Endothelial cell of umbilical vein (primary cell): ENCODE results near the gene USP37. TPM values are rescaled to one million over a fixed set of nuclear protein-coding genes. Genes with fewer than 3 reads are reported as not detected.

Experiments used
- BruUV-seq: library from RNA; stranded (reverse); fragments of 400-500 nt; replicated peaks from 2 replicates; lab custom pipeline; 2021; lab: Mats Ljungman, UMichigan
- CTCF ChIA-PET: fragments of 300-600, 350-600 bp; sonication (Branson Sonifier 250); formaldehyde crosslinking; loops from one replicate; lab custom pipeline; 2021; ENCODE audit warnings: antibody characterized with exemption, inconsistent platforms; lab: Charles Lee
- POLR2A ChIA-PET: fragments of 300-600, 350-600 bp; sonication (Branson Sonifier 250); formaldehyde crosslinking; loops from one replicate; lab custom pipeline; 2021; ENCODE audit warnings: antibody characterized with exemption, inconsistent platforms; lab: Charles Lee
- DNase-seq: peaks from one replicate; pipeline ENCODE4 v3.0.0-alpha.2; 2011; ENCODE audit warnings: low read depth, low spot score
- FAIRE-seq: peaks from 2 replicates; lab custom pipeline; 2011; peaks lifted over from hg19 to GRCh38; lab: Jason Lieb, UNC
- H2AFZ ChIP-seq: 2 replicates; pipeline ENCODE4 v1.6.0; 2012; ENCODE audit warnings: low read depth, low read length, control low read depth, inconsistent platforms
- H3K27ac ChIP-seq: 2 replicates; pipeline ENCODE4 v1.5.1; 2011; ENCODE audit warnings: low read depth, mild to moderate bottlenecking, control low read depth, low read length, moderate library complexity; ENCODE audit not compliant: insufficient read depth
- H3K27me3 ChIP-seq, 2 experiments: 2 replicates each; pipeline versions ENCODE4 v1.6.0 to v1.6.1; 2011; ENCODE audit warnings: low read length in 2 of 2, mixed read lengths in 1 of 2; ENCODE audit not compliant: control insufficient read depth in 2 of 2, insufficient read depth in 2 of 2
- H3K36me3 ChIP-seq, 2 experiments: 2 replicates in 1 of 2; 3 replicates in 1 of 2; pipeline ENCODE4 v1.5.1; 2011; ENCODE audit warnings: low read length in 2 of 2, mild to moderate bottlenecking in 1 of 2, moderate library complexity in 1 of 2; ENCODE audit not compliant: control insufficient read depth in 2 of 2, insufficient read depth in 2 of 2; ENCODE audit errors: extremely low read depth in 1 of 2
- H3K4me1 ChIP-seq: 3 replicates; pipeline ENCODE4 v1.5.1; 2011; ENCODE audit warnings: mild to moderate bottlenecking, low read length; ENCODE audit not compliant: control insufficient read depth, insufficient read depth; ENCODE audit errors: extremely low read depth
- H3K4me2 ChIP-seq: 2 replicates; pipeline ENCODE4 v1.6.1; 2011; ENCODE audit warnings: low read length, control low read depth, mixed read lengths; ENCODE audit not compliant: insufficient read depth
- H3K4me3 ChIP-seq, 3 experiments: fragments of 200-600 bp in 1 of 3; sonication (generic), shearing (Covaris generic) in 1 of 3; replicated peaks in 1 of 3; 2 replicates each; pipeline ENCODE4 v1.5.1; 2011 to 2016; ENCODE audit warnings: control low read depth in 3 of 3, low read length in 3 of 3, mild to moderate bottlenecking in 2 of 3, inconsistent platforms in 1 of 3, low read depth in 1 of 3, moderate library complexity in 1 of 3; ENCODE audit not compliant: insufficient read depth in 1 of 3
- H3K79me2 ChIP-seq: 2 replicates; pipeline ENCODE4 v1.6.0; 2012; ENCODE audit warnings: low read length, inconsistent platforms; ENCODE audit not compliant: control insufficient read depth, insufficient read depth
- H3K9ac ChIP-seq: replicated peaks from 2 replicates; pipeline ENCODE3; 2011; ENCODE audit warnings: low read length, control low read depth; ENCODE audit not compliant: insufficient read depth; ENCODE audit errors: extremely low read depth
- H3K9me1 ChIP-seq: replicated peaks from 3 replicates; pipeline ENCODE4 v1.6.0; 2011; ENCODE audit warnings: mild to moderate bottlenecking, low read length; ENCODE audit not compliant: control insufficient read depth, insufficient read depth; ENCODE audit errors: extremely low read depth
- H3K9me3 ChIP-seq: replicated peaks from 2 replicates; pipeline ENCODE4 v1.5.1; 2012; ENCODE audit warnings: low read length, inconsistent platforms; ENCODE audit not compliant: control insufficient read depth, insufficient read depth
- H4K20me1 ChIP-seq: replicated peaks from 2 replicates; pipeline ENCODE3; 2011; ENCODE audit warnings: mild to moderate bottlenecking, low read length; ENCODE audit not compliant: control insufficient read depth, insufficient read depth; ENCODE audit errors: extremely low read depth
- JUN ChIP-seq: IDR thresholded peaks from 2 replicates; pipeline ENCODE4 v1.6.1; 2011; ENCODE audit warnings: borderline replicate concordance, low read depth; ENCODE audit not compliant: insufficient read length, insufficient read depth
- MYC ChIP-seq: IDR thresholded peaks from one replicate; pipeline ENCODE4 v1.6.1; 2011; ENCODE audit warnings: mild to moderate bottlenecking, low read depth, low read length
- POLR2A ChIP-seq: IDR thresholded peaks from 2 replicates; pipeline ENCODE4 v1.6.1; 2012; ENCODE audit warnings: low read depth, mild to moderate bottlenecking, control low read depth, low read length
- dilution Hi-C: fragments of 300-500 bp; cut with MboI; formaldehyde crosslinking; loops from one replicate; pipeline ENCODE4 v1.15.0; 2019; ENCODE audit warnings: low sequenced_read_pairs; ENCODE audit not compliant: extremely low pct_ligation_motif_present
- intact Hi-C: fragments of 100-400 bp; cut with micrococcal nuclease; formaldehyde crosslinking; loops from one replicate; pipeline ENCODE4 v1.10.0; 2022
- polyA plus RNA-seq, 4 experiments: library from polyadenylated mRNA; depleted of rRNA in 3 of 4; stranded (reverse) in 3 of 4; unstranded in 1 of 4; fragments of >200 nt; gene quantifications; 2 replicates each; pipeline versions ENCODE4 v1.2.1 to v1.2.3, GENCODE V29; 2011 to 2012; ENCODE audit warnings: missing spikeins in 1 of 4
- total RNA-seq: library from RNA; stranded (reverse); gene quantifications from 2 replicates; pipeline ENCODE4 v1.2.3, GENCODE V29; 2021
- TF ChIP-seq, protein P1 (sequence below): IDR thresholded peaks from 2 replicates; pipeline ENCODE4 v1.6.1; 2011; ENCODE audit not compliant: insufficient read depth, insufficient read length
- TF ChIP-seq, protein P2 (sequence below), 2 donors: IDR thresholded peaks; 1 replicate in 1 of 2; 2 replicates in 1 of 2; pipeline ENCODE4 v1.5.1; 2011; ENCODE audit warnings: low read length in 2 of 2, mild to moderate bottlenecking in 2 of 2, moderate library complexity in 2 of 2, control low read depth in 1 of 2, inconsistent platforms in 1 of 2, low read depth in 1 of 2; ENCODE audit not compliant: insufficient read depth in 1 of 2; ENCODE audit errors: extremely low read depth in 1 of 2

Gene USP37
- total and polyA plus RNA-seq, 2 donors (not counting 3 experiments of a cell fraction or from before 2014, with no cell fraction given) = 1.9 to 14.4 TPM

DNA sequence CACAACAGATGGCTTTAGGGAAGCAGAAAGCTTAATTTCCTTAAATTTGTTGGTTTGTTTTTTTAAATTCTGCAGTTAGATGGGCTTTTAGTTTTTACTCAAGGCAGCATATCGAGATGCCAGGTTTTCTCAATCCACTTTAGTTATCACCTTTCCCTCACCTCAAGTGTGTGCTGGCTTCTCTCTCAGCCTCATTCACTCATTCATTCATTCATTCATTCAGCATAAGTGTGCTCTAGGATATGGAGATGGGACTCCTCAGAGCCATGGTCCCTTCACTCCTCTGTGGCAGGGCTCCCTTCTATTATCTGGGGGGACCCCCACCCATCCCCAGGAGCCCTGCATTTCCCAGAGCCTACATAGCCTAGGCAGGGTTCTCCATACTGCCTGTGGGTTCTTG, 130.2 kb downstream of the USP37 start:
- Histone ChIP-seq H2AFZ (no peak overlapping the region), H3K9ac (no peak overlapping the region)
- FAIRE-seq = no peak

DNA sequence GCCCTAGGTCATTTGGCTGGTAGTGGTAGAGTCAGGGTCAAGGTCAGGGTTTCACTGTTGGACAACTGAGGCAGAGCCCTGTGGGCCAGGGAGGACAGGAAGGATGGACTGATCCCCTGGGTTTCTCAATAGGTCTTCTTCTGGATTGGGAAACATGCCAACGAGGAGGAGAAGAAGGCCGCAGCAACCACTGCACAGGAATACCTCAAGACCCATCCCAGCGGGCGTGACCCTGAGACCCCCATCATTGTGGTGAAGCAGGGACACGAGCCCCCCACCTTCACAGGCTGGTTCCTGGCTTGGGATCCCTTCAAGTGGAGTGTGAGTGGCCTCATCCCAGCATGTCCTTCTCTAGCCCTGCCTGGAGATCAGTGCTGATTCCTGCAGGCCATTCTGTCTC, 131.2 kb downstream of the USP37 start:
- Histone ChIP-seq H3K4me3 (no peak overlapping the region), H3K79me2 (no peaks in the 10 kb centered on the region), H3K27me3 (no peaks in the 10 kb centered on the region), H3K9me3 (no peaks in the 10 kb centered on the region), H3K4me1 (no peaks in the 10 kb centered on the region), H2AFZ (no peak overlapping the region), H3K4me2 (no peak overlapping the region), H3K9me1 (no peaks in the 10 kb centered on the region), H4K20me1 (no peaks in the 10 kb centered on the region), H3K27ac (no peak overlapping the region), H3K36me3 (no peaks in the 10 kb centered on the region), H3K9ac (no peak overlapping the region)
- BruUV-seq = no TSS peak
- CTCF ChIA-PET = no interaction called here
- dilution Hi-C loops = no loop called here
- no peak for TF ChIP-seq MYC
- TF ChIP-seq, protein P1, sequence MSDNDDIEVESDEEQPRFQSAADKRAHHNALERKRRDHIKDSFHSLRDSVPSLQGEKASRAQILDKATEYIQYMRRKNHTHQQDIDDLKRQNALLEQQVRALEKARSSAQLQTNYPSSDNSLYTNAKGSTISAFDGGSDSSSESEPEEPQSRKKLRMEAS = no peak
- no peak for TF ChIP-seq POLR2A
- TF ChIP-seq, protein P2, sequence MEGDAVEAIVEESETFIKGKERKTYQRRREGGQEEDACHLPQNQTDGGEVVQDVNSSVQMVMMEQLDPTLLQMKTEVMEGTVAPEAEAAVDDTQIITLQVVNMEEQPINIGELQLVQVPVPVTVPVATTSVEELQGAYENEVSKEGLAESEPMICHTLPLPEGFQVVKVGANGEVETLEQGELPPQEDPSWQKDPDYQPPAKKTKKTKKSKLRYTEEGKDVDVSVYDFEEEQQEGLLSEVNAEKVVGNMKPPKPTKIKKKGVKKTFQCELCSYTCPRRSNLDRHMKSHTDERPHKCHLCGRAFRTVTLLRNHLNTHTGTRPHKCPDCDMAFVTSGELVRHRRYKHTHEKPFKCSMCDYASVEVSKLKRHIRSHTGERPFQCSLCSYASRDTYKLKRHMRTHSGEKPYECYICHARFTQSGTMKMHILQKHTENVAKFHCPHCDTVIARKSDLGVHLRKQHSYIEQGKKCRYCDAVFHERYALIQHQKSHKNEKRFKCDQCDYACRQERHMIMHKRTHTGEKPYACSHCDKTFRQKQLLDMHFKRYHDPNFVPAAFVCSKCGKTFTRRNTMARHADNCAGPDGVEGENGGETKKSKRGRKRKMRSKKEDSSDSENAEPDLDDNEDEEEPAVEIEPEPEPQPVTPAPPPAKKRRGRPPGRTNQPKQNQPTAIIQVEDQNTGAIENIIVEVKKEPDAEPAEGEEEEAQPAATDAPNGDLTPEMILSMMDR (IDR thresholded peaks at IDR 0.05; ENCODE audit: extremely low read depth in 1 of 2, insufficient read depth in 1 of 2, low read depth in 1 of 2, low read length in 2 of 2) = no peak
- intact Hi-C loops = no loop called here
- DNase-seq = no peak
- POLR2A ChIA-PET = no interaction called here
- FAIRE-seq = no peak

More for the DNA sequence above, 130.2 kb downstream of the USP37 start:
- no TSS peak for BruUV-seq
- ChIA-PET CTCF (no interaction called here), POLR2A (no interaction called here)
- H4K20me1 ChIP-seq = no peaks in the 10 kb centered on the region
- H3K9me1 ChIP-seq = no peaks in the 10 kb centered on the region
- H3K4me2 ChIP-seq = no peak overlapping the region
- H3K4me3 ChIP-seq = no peak overlapping the region
- no peaks in the 10 kb centered on the region for H3K27me3 ChIP-seq
- no peaks in the 10 kb centered on the region for H3K36me3 ChIP-seq
- dilution Hi-C loops (no loop called here), intact Hi-C loops (no loop called here)
- no peaks in the 10 kb centered on the region for H3K9me3 ChIP-seq
- H3K79me2 ChIP-seq = no peaks in the 10 kb centered on the region
- H3K27ac ChIP-seq = no peak overlapping the region
- no peaks in the 10 kb centered on the region for H3K4me1 ChIP-seq
- DNase-seq = no peak
- TF ChIP-seq JUN = no peak
- TF ChIP-seq, protein P1 = no peak
